Activated CD4-positive, alpha-beta T cell treated with anti-CD3 and anti-CD28 coated beads, Interleukin-2, amount 50 U/mL, for 16 hours (primary cell): ENCODE data around the gene PTCD3.

Source experiments
- DNase-seq: peaks from one replicate; pipeline ENCODE4 v3.0.0-alpha.2; 2020

PTCD3 gene

GRCh38 chr2:86082756-86083155 lies 23.3 kb upstream of the PTCD3 start:
- no peak for DNase-seq

- DNase-seq: no peak
Measured at GRCh38 chr2:86087936-86088850, 17.8 kb upstream of the PTCD3 start.

GRCh38 chr2:86094229-86094628 lies 11.8 kb upstream of the PTCD3 start:
- DNase-seq: no peak

- DNase-seq: no peak
Measured at GRCh38 chr2:86097114-86097896, 8.7 kb upstream of the PTCD3 start.

- DNase-seq: no peak
Measured at GRCh38 chr2:86097913-86098312, 8.1 kb upstream of the PTCD3 start.

- DNase-seq: no peak
Measured at GRCh38 chr2:86102157-86102556, 3.9 kb upstream of the PTCD3 start.

GRCh38 chr2:86105252-86105968 lies 625 bp upstream of the PTCD3 start, which contains the start of gene POLR1A:
POLR1A (minus strand) TSS chr2:86105886; CDS start chr2:86105776, 110 bp downstream.
- peak; percentile 90 for DNase-seq

GRCh38 chr2:86107031-86107430 lies 996 bp downstream of the PTCD3 start:
- peak; percentile 41 for DNase-seq

GRCh38 chr2:86118130-86118529 lies 12.1 kb downstream of the PTCD3 start:
- no peak for DNase-seq

GRCh38 chr2:86123328-86123925 lies 17.4 kb downstream of the PTCD3 start:
- DNase-seq: no peak

GRCh38 chr2:86124683-86125082 lies 18.6 kb downstream of the PTCD3 start:
- no peak for DNase-seq

- DNase-seq: no peak
Measured at GRCh38 chr2:86134709-86135108, 28.7 kb downstream of the PTCD3 start.

GRCh38 chr2:86135653-86136052 lies 29.6 kb downstream of the PTCD3 start:
- no peak for DNase-seq

- no peak for DNase-seq
Measured at GRCh38 chr2:86136141-86136540, 30.1 kb downstream of the PTCD3 start.

- DNase-seq: peak; percentile 19
Measured at GRCh38 chr2:86138736-86139625, 32.9 kb downstream of the PTCD3 start.

GRCh38 chr2:86139981-86140380 lies 33.9 kb downstream of the PTCD3 start:
- no peak for DNase-seq

GRCh38 chr2:86140969-86141392 lies 34.9 kb downstream of the PTCD3 start:
- DNase-seq: no peak

GRCh38 chr2:86142436-86143257 lies 36.6 kb downstream of the PTCD3 start:
- DNase-seq: no peak

GRCh38 chr2:86143307-86143706 lies 37.3 kb downstream of the PTCD3 start:
- DNase-seq: no peak

GRCh38 chr2:86143926-86144685 lies 38.1 kb downstream of the PTCD3 start:
- no peak for DNase-seq
